ENCODE data around the gene GRK5. TPM values are rescaled to one million over a fixed set of nuclear protein-coding genes. Genes with fewer than 3 reads are reported as not detected.

The GRK5 gene
- total RNA-seq, 3 donors from 2014 or later (not counting 1 experiment from before 2014, with no cell fraction given) = 37.6 to 54.3 (median 47.9) TPM

- Histone ChIP-seq H3K9me3 (ENCODE audit: control insufficient read depth, insufficient read depth, low read length) (no peaks in the 10 kb centered on the region), H3K4me1 (ENCODE audit: control insufficient read depth, insufficient read depth, low read length) (no peaks in the 10 kb centered on the region), H3K4me3 (ENCODE audit: low read length) (no peak overlapping the region), H3K27ac (ENCODE audit: low read length) (no peak overlapping the region), H3K27me3 (ENCODE audit: control insufficient read depth, insufficient read depth, low read length) (no peaks in the 10 kb centered on the region), H3K36me3 (ENCODE audit: control insufficient read depth, insufficient read depth, low read length) (no peaks in the 10 kb centered on the region)
- TF ChIP-seq CTCF (IDR thresholded peaks at IDR 0.05) = peak; percentile 8
- intact Hi-C loops (cut with micrococcal nuclease) = loop anchor here (2.0 kb wide), 1 partner anchor 246 kb away; no protein-coding TSS in a partner anchor
- no peaks in the 10 kb centered on the region for H3K9me3 Mint-ChIP-seq
- H3K4me3 Mint-ChIP-seq = no peak overlapping the region
- H3K27me3 Mint-ChIP-seq (ENCODE audit: low read depth in 2 of 2) = peaks cover 0 to 2% of the 10 kb centered on the region in 2 donors
- H3K27ac Mint-ChIP-seq = peak overlapping the region; percentile 50 to 75
- peaks cover 16 to 20% of the 10 kb centered on the region in 2 donors for H3K4me1 Mint-ChIP-seq
- peak in 1 of 2 donors; percentile 52 for DNase-seq
- no peak for ATAC-seq
- no peaks in the 10 kb centered on the region for H3K36me3 Mint-ChIP-seq
- 44% methylated on average over 7 of the region's 7 CpGs for WGBS (ENCODE audit: insufficient coverage)
Measured at GRCh38 chr10:119198438-119198837, 8.9 kb upstream of the GRK5 start.

- no peak overlapping the region for H3K4me3 Mint-ChIP-seq
- peak overlapping the region in 1 of 2 donors; percentile 29 for H3K27ac Mint-ChIP-seq
- H3K9me3 Mint-ChIP-seq = no peaks in the 10 kb centered on the region
- H3K36me3 ChIP-seq (ENCODE audit: control insufficient read depth, insufficient read depth, low read length) = no peaks in the 10 kb centered on the region
- peaks cover 16 to 20% of the 10 kb centered on the region in 2 donors for H3K4me1 Mint-ChIP-seq
- no peak overlapping the region for H3K27ac ChIP-seq (ENCODE audit: low read length)
- no peaks in the 10 kb centered on the region for H3K27me3 ChIP-seq (ENCODE audit: control insufficient read depth, insufficient read depth, low read length)
- H3K4me3 ChIP-seq (ENCODE audit: low read length) = no peak overlapping the region
- H3K36me3 Mint-ChIP-seq = no peaks in the 10 kb centered on the region
- H3K27me3 Mint-ChIP-seq (ENCODE audit: low read depth in 2 of 2) = peaks cover 0 to 2% of the 10 kb centered on the region in 2 donors
- WGBS (ENCODE audit: insufficient coverage) = 55% methylated on average over 8 of the region's 9 CpGs
- peak; percentile 33 for TF ChIP-seq CTCF (IDR thresholded peaks at IDR 0.05)
- DNase-seq = peak in 1 of 2 donors; percentile 76
- intact Hi-C loops (cut with micrococcal nuclease) = loop anchor here (1.0 to 2.0 kb wide), 2 partner anchors 218 to 245 kb away; no protein-coding TSS in a partner anchor
- ATAC-seq = peak; percentile 57 to 85 (median 57)
- H3K9me3 ChIP-seq (ENCODE audit: control insufficient read depth, insufficient read depth, low read length) = no peaks in the 10 kb centered on the region
- H3K4me1 ChIP-seq (ENCODE audit: control insufficient read depth, insufficient read depth, low read length) = no peaks in the 10 kb centered on the region
Measured at GRCh38 chr10:119199231-119199992, 8.0 kb upstream of the GRK5 start.

- ATAC-seq = no peak
- Mint-ChIP-seq H3K36me3 (no peaks in the 10 kb centered on the region), H3K4me3 (no peak overlapping the region), H3K9me3 (no peaks in the 10 kb centered on the region), H3K27me3 (ENCODE audit: low read depth in 2 of 2) (peaks cover 0 to 2% of the 10 kb centered on the region in 2 donors), H3K4me1 (peaks cover 20 to 24% of the 10 kb centered on the region in 2 donors), H3K27ac (no peak overlapping the region)
- Histone ChIP-seq H3K27ac (ENCODE audit: low read length) (no peak overlapping the region), H3K9me3 (ENCODE audit: control insufficient read depth, insufficient read depth, low read length) (no peaks in the 10 kb centered on the region), H3K27me3 (ENCODE audit: control insufficient read depth, insufficient read depth, low read length) (no peaks in the 10 kb centered on the region), H3K36me3 (ENCODE audit: control insufficient read depth, insufficient read depth, low read length) (no peaks in the 10 kb centered on the region), H3K4me1 (ENCODE audit: control insufficient read depth, insufficient read depth, low read length) (peaks cover 6% of the 10 kb centered on the region), H3K4me3 (ENCODE audit: low read length) (no peak overlapping the region)
- WGBS (ENCODE audit: insufficient coverage) = 86% methylated on average over 1 of the region's 1 CpG
- intact Hi-C loops (cut with micrococcal nuclease) = no loop called here
- TF ChIP-seq CTCF (IDR thresholded peaks at IDR 0.05) = no peak
- no peak for DNase-seq
Measured at GRCh38 chr10:119201233-119201632, 6.1 kb upstream of the GRK5 start.

All from natural killer cell (primary cell).